ENCODE measurements around the gene ZXDC.

Gene ZXDC

DNA sequence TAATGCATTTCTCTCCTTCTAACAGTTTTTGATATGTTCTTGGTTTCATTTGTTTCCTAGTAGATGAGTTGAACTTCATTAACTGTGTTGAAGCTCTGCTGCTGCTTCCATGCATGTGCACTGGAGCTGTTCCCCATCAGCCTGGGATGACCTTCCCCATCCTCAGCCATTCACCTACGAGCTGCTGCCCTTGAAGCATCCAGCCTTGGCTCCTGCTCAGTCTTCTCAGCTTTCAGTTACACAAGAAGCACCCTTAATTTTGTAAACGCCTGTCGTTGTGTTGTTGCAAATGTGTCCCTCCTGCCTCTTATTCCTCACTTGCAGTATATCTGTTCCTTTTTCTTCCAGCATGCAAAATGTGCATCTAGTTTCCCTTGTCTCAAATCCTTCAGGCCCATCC is 8.5 kb upstream of the ZXDC start:
- TF ChIP-seq, protein P1, sequence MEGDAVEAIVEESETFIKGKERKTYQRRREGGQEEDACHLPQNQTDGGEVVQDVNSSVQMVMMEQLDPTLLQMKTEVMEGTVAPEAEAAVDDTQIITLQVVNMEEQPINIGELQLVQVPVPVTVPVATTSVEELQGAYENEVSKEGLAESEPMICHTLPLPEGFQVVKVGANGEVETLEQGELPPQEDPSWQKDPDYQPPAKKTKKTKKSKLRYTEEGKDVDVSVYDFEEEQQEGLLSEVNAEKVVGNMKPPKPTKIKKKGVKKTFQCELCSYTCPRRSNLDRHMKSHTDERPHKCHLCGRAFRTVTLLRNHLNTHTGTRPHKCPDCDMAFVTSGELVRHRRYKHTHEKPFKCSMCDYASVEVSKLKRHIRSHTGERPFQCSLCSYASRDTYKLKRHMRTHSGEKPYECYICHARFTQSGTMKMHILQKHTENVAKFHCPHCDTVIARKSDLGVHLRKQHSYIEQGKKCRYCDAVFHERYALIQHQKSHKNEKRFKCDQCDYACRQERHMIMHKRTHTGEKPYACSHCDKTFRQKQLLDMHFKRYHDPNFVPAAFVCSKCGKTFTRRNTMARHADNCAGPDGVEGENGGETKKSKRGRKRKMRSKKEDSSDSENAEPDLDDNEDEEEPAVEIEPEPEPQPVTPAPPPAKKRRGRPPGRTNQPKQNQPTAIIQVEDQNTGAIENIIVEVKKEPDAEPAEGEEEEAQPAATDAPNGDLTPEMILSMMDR (IDR thresholded peaks at IDR 0.05), result no peak
- Histone ChIP-seq H3K9me3 (no peaks in the 10 kb centered on the region), H3K4me1 (peaks cover 0 to 8% (median 0%) of the 10 kb centered on the region in 4 donors), H3K4me3 (no peak overlapping the region), H3K36me3 (no peaks in the 10 kb centered on the region), H3K27ac (no peak overlapping the region), H3K27me3 (peaks cover 0 to 4% of the 10 kb centered on the region in 2 donors)
- intact Hi-C loops (cut with DNase I; ENCODE audit: low total_unique reads), result no loop called here
- DNase-seq, result no peak

DNA sequence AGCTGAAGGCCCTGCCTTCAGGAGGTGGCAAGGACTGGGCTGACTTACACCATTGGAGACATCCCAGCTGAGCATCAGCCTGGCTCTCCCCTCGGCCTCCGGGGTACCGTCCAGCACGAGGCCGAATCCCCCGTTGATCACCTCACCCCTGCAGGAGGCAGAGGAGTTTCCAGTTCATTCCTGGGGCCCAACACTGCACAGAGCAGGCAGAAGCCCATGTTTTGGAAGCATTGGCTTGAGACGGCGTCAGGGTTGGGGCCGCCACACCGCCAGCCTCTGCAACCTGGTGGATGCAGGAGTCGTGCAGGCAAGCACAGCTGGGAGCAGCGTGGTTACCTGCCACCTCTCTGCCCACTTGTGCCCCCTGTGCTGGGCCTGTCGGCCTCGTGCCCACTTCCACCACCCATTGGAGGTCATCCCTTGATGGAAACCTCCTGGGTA is 7.7 kb upstream of the ZXDC start:
- H3K4me3 ChIP-seq, result no peak overlapping the region
- DNase-seq, result no peak
- no peaks in the 10 kb centered on the region for H3K27me3 ChIP-seq
- intact Hi-C loops (cut with DNase I; ENCODE audit: low total_unique reads), result no loop called here
- H3K27ac ChIP-seq, result no peak overlapping the region
- H3K4me1 ChIP-seq, result peaks cover 0 to 8% (median 0%) of the 10 kb centered on the region in 4 donors
- TF ChIP-seq, protein P1 (IDR thresholded peaks at IDR 0.05), result no peak
- H3K9me3 ChIP-seq, result no peaks in the 10 kb centered on the region
- no peaks in the 10 kb centered on the region for H3K36me3 ChIP-seq

DNA sequence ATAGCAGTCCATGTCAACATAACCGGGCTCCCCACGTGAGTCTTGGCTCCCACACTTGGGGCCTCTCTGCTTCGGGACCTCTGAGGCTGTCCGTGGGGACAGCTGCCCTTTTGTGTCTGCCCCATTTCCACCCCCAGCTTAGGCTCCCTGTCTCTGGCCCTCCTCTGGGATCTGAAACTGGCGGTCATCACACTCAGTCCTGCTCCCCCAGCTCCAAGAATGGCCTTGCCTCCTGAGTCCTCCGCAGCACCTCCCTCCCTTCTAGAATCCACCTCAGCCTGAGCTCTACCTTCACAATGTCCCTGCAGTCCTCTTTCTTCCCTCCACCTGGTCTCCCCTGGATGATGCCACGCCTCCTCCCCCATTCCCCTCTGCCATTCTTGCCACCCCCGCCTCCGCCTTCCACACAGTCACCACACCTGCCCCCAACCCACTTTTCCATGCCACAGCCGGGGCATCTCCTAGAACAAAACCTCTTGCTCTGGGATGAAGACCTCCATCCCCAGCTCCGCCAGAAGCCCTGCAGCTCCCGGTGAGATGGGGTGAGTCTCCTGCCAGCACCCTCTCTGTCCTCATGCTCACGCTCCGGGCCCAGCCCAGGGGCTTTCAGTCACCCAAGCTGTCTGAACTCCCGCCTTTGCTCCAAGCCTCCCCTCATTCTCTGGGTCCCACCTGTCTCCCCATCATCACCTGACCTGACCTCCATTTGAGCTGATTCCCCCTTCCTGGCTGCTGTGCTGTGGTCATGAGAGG is 7.0 kb upstream of the ZXDC start:
- no peak for DNase-seq
- TF ChIP-seq, protein P1 (IDR thresholded peaks at IDR 0.05), result no peak
- Histone ChIP-seq H3K4me3 (no peak overlapping the region), H3K36me3 (no peaks in the 10 kb centered on the region), H3K4me1 (peaks cover 0 to 8% (median 0%) of the 10 kb centered on the region in 4 donors), H3K9me3 (no peaks in the 10 kb centered on the region), H3K27ac (no peak overlapping the region), H3K27me3 (no peaks in the 10 kb centered on the region)
- intact Hi-C loops (cut with DNase I; ENCODE audit: low total_unique reads), result no loop called here

DNA sequence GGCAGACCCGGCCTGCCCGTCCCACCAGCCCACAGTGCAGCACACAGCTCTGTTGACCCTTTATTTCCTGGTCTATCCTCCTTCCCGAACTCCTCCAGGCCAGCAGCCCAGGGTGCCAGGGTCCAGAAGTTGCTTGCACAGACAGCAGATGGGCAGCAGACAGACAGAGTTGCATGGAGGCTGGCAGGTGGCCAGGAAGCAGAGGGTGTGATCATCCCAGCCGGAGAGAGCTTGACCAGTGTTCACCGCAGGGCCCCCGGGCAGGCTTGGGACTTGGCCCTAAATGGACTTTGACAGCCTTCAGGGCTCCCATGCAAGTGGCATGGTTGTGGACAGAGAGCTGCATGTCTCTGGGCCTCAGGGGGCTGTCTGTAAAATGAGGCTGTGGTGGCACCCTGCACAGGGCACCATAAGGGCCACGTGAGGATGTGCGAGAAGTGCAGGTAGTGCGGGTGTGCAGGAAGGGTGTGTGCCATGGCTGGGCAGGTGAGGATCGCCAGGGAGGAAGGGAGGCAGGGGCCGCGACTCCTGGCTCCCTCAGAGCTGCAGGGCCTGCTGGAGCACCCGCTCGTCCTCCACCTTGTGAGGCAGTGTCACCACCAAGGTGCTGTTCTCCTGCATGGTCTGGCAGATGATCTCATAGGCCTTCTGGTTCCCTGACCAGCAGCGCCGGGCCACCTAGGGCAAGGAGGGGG is 6.3 kb upstream of the ZXDC start:
- no peaks in the 10 kb centered on the region for H3K36me3 ChIP-seq
- intact Hi-C loops (cut with DNase I; ENCODE audit: low total_unique reads), result no loop called here
- peak in 1 of 2 donors; percentile 46 for DNase-seq
- no peaks in the 10 kb centered on the region for H3K9me3 ChIP-seq
- no peaks in the 10 kb centered on the region for H3K27me3 ChIP-seq
- H3K4me3 ChIP-seq, result no peak overlapping the region
- TF ChIP-seq, protein P1 (IDR thresholded peaks at IDR 0.05), result no peak
- H3K27ac ChIP-seq, result no peak overlapping the region
- H3K4me1 ChIP-seq, result peaks cover 0 to 4% (median under 1%) of the 10 kb centered on the region in 4 donors

DNA sequence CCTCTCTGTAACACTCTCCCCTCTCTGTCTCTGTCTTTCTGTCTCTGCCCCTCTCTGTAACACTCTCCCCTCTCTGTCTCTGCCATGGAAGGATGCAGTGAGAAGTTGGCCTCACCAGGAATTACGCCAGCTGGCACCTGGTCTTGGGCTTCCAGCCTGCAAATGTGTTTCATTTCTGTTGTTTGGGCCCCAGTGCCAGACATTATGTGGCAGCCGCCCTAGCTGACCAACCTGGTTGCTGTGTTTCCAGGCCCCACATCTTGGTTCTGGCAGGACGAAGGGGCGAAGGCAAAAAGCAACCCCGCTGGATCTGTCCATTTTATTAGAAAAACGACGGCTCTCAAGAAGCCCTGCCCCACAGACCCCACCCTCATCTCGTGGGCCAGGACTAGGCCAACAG is 5.2 kb upstream of the ZXDC start:
- intact Hi-C loops (cut with DNase I; ENCODE audit: low total_unique reads), result no loop called here
- no peaks in the 10 kb centered on the region for H3K9me3 ChIP-seq
- H3K27ac ChIP-seq, result no peak overlapping the region
- H3K27me3 ChIP-seq, result no peaks in the 10 kb centered on the region
- H3K4me1 ChIP-seq, result peaks cover 0 to 7% (median 5%) of the 10 kb centered on the region in 4 donors
- H3K36me3 ChIP-seq, result no peaks in the 10 kb centered on the region
- H3K4me3 ChIP-seq, result no peak overlapping the region
- no peak for DNase-seq
- TF ChIP-seq, protein P1 (IDR thresholded peaks at IDR 0.05), result no peak
